Stimulated activated CD8-positive, alpha-beta memory T cell treated with anti-CD3 and anti-CD28 coated beads, Interleukin-12 subunit alpha, Interleukin-12 subunit beta, amount 100 ng/mL, for 24 hours (primary cell): ENCODE measurements around the gene RASSF4.

Source experiments
- DNase-seq: peaks from one replicate; pipeline ENCODE4 v3.0.0-alpha.2; 2020; ENCODE audit errors: extremely low read depth

The RASSF4 gene

GRCh38 chr10:44963772-44964633 is 4.4 kb downstream of the RASSF4 start:
- no peak for DNase-seq

DNA sequence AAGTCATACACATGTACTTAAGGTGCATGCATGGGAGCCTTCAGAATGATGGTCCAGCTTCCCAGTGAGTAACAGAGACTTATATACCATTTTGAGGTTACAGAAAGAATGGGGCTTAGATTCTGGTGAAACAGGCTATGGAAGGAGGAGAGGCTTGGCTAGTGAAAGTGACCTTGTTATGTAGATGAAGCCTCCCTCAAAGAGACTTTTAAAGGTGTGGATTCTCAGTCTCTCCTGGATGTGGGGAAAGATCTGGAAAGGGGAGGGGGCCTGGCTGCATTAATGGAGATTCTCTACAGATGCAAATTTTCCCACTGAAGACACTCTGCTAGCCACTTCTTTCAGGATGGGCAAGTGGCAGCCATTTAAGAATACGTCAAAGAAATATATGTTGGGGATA is 5.5 kb downstream of the RASSF4 start:
- DNase-seq: no peak

DNA sequence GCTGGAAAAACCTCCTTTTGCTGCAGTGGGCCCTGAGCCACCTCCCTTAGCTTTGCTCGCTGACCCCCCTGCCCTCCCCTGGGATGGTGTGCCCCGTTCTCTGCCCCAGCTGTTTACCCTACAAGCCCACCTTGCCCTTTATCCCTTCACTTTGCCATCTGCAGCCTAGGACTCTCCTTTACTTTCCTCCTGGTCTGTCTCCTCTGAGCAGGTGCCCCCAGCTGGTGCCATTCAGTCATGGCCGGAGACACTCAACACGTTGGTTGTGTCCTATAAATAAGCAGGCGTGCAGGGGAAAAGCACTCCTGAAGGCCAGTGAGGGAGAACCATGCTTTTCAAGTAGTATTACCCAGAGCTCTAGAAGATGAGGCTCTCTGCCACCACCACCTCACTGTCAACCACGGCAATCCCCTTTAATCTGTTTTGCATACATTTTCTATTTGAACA is 6.1 kb downstream of the RASSF4 start:
- DNase-seq: no peak

DNA sequence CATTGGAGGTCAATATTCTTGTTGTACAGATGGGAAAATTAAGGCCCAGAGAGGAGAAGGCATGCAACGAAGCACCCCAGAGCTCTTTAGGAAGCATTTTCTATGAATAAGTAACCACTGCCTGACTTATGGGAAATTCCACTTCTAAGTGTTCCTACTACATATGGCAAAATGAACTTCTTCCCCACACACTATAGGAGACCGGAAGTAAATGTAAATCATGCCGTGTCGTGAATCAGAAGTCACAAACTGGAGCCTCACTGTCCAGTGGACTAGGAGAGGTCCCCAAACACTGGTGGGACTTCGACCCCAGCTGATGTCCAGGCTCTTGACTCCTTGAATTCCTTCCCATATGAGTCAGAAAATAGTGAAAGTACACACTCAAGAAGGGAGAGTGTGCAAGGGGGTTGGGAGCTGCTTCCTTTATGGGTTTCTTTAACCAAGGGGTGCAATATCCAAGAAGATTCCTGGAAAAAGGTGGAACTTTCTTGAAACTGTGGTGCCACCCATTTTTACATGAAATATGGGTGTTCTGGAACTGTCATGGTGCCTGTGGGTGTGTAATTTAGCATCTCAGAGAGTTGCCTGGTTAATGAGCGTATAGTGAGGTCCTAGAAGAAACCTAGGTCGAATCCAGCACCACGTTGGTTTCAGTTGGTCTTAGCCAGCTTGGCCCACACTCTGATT is 6.7 kb downstream of the RASSF4 start:
- no peak for DNase-seq

GRCh38 chr10:44966816-44967509 is 7.4 kb downstream of the RASSF4 start:
- no peak for DNase-seq

DNA sequence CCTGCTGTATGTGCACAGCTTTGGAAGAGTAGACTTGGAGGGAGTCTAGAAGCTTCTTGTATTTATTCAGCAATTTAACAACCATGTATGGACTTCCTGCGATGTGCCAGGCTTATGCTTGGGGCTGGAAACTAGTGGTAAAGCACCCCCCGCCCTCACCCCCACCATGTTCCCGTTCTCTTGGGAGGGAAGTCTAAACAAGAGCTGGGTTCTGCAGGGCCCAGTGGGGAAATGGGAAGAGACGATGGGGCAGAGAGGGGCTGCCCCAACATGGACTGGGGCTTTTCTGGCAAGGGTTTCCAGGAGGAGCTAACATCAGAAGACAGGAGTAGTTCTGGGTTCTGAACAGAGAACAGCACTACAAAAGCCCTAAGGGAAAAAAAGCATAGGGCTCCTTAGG is 8.0 kb downstream of the RASSF4 start:
- DNase-seq: no peak

DNA sequence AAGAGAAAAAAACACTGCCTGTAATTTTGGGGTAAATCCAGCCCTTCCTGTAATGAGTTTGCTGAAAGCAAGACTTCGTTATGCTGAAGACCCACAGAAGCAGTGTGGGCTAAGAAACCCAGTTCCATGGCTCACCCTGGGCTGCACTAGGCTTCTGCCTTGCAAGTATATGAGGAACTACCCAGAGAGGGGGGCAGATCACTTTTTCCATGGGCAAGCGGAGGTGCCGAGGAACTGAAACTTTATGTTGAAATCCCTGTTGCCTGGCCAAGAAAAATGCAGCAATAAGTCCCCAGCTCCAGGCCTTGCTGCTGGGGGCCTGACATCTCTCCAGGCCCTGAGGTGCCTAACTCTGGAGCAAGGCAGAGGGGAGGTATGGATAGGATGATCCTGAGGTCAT is 8.5 kb downstream of the RASSF4 start:
- no peak for DNase-seq

DNA sequence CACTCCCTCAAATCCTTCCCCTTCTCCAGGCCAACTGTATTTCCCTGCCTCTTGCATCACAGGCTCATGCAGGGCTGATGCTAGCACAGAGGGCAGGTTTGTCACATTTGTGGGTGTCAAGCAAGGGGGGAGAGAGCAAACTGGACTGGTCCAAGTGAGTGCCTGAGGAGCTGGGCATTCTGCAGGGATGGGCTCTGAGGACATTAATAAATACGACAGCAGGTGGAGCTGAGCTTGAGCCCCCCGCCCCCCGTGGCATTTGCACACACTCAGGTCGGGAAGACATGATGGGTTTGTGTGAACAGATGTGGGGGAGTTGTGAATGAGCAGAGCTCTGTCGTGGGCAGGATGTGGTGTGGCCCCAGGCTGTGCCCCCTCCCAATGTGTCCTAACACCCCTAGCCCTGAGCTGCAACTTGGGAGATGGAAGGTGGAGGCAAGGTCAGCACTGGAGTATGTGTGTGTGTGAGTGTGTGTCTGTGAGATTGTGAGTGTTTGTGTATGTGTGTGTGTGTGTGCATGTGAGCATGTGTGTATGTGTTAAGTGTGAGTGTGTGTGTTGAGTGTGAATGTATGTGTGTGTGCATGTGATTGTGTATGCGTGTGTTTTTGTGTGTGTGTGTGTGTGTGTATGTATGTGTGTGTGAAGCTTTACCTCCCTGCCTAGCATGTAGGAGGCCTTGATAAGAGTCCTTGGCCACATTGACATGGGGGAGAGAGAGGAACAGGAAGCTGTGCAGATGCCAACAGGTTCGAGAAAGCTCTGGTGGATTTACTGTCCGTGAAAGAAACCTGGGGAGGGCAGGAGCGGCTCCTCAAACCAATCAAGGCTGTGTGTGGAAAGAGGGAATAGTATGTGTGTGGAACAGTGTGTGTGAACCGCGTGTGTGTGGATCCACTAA is 9.1 kb downstream of the RASSF4 start:
- no peak for DNase-seq

DNA sequence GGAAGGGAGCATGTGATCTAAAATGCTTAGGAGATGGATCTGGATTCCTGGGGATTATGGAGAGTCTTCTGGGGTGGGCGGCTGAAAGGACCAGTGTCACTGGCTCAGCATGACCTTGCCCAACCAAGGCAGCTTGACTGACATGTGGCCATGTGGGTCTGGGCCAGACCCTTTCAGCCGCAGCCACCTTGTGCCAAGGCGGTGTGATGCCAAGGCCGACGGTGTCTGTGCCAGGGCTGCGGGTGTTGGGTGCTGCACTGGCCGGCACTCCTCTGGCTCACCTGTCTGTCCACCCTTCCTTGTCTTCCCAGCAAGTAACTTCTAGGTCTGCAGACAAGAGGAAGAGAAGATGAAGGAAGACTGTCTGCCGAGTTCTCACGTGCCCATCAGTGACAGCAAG is 10.3 kb downstream of the RASSF4 start:
- no peak for DNase-seq

DNA sequence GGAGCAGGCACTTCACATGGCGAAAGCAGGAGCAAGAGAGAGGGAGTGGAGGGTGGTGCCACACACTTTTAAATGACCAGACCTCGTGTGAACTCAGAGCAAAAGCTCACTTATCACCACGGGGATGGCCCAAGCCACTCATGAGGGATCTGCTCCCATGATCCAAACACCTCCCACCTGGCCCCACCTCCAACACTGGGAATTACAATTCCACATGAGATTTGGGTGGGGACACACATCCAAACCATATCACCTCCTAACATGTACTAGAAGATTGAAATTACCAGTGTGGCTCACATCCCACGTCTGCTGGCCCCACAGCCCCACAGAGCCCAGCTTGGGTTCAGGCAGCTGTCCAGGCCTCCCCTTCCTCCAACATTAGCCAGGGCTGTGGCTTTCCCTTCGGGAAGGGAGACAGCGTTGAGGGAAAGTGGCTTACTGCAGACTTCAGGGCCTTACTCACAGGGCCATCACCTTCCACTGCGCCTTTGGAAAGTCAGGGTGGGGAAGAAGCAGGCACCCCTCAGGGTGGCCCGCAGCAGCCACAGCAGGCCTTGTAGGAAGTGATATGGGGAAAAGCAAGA is 11.3 kb downstream of the RASSF4 start:
- DNase-seq: no peak

DNA sequence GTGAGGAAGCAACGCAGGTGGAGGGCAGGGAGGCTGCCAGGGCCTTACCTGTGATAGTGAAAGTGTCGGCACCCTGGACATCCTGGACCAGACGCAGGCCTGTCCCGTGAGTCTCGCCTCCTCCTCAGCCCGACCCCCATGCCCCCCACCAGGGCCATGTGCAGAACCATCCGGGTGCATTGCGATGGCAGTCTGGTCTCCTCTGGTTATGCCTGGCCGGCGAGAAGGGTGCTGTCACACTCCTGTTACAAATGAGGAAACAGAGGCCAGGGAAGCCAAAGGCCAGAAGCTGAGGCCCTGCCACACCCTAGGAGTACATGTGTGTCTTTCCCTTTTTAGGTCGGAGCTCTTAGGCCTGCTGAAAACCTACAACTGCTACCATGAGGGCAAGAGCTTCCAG is 11.8 kb downstream of the RASSF4 start:
- DNase-seq: no peak

DNA sequence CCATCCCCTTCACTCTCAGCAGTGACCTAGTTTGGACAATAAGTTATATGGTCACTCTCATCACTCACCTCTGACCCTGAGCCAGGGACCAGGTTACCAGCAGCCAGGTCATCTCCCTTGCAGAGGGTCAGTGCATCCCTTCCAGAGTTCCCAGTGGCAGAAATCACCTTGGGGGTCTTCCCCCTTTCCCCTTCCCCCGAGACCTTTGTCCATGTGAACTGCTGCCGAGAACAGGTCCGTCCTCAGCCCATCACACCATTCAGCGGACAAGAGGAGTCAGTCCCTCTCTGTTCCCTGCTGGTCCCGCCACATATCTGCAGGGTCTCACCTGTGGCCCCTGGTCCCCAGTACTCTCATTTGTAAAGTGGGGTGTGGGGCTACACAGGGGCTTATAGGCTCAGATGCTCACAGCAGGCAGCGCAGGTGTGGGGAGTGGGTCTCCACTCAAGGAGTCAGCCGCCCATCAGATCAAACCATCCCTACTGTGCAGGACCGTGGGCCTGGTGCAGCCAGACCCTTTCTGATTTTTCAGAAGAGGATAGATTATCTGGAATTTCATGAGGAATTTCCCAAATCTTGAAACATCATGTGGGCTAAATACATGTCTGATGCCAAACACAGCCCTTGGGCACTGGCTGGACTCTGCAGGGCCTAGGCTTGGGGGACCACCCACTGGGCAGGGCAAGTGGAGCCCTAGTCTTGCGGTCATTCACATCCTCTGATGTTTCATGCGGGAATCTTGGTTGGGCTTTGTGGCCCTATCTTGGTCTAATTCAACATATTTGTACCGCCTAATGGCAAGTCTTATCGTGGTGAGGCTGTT is 12.5 kb downstream of the RASSF4 start:
- no peak for DNase-seq

DNA sequence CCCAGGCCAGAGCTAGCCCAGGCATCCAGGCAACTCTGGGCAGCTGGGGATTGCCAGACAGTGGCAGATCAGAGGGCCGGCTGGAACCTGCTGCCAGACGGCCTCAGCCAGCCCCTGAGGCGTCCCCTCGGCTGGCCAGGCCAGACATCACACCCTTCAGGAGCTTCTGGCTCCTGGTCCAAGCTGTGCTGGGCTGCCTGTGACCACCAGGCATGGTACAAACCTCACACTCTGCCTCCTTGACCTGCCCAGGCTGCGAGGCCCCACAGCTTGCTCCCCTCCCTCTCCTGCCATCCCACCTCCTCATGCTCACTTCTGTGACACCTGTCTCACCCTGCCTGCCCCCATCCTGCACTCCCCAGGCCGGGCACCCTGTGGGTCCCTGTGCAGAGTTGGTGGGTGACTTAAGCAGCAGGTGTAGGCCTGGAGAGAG is 13.3 kb downstream of the RASSF4 start:
- no peak for DNase-seq

GRCh38 chr10:44973323-44974081 is 13.9 kb downstream of the RASSF4 start:
- DNase-seq: no peak

- DNase-seq: no peak
These were observed 14.6 kb downstream of the RASSF4 start for GRCh38 chr10:44974082-44974627.

- no peak for DNase-seq
These were observed 15.2 kb downstream of the RASSF4 start for GRCh38 chr10:44974628-44975430.

DNA sequence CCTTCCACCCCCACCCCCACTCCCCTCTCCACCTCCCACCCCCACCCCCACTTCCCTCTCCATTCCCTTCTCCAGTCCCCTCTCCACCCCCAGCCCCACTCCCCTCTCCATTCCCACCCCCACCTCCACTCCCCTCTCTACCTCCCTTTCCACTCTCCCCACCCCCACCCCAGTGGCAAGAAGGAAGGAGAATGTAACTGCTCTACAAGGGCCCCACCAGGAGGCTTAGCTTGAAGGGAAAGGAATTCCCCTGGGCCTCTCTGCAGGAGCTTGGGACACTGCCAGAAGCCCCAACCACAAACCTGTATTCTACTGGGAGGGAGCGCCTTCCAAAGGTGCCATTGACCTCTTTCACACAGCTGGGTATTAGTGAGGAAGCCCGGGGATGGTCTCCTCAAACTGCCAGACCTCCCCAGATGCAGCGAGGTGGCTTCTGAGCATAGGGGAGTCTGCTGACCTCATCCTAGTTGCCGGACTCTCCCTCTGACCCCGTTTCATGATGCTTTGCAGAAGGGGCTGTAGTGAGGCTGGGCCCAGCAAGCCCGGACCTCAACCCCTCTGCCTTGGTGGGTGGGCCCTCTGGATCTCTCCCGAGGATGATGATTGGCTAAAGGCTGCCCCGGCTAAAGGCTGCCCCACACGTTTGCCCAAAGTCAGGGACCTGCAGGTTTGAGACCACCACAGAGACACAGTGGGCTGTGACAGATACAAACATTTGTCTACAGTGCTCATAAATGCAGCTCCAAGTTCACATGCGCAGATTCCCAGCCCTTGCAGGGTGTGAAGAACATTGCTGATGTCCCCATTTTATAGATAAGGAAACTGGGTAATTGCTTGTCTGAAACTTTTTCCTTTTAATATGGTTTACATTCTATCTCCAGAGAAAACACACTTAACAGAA is 16.1 kb downstream of the RASSF4 start:
- DNase-seq: no peak
